OCI-LY1 (cell line): ENCODE results near the gene TULP3.

Experiments used
- EZH2 ChIP-seq: fragments of 200-600 bp; sonication (generic), shearing (Covaris generic); IDR thresholded peaks from 2 replicates; pipeline ENCODE4 v1.8.0; 2017; ENCODE audit warnings: borderline replicate concordance, mixed run types, mild to moderate bottlenecking, antibody characterized with exemption, low read length, moderate library complexity, mixed read lengths
- TF ChIP-seq, protein P1 (sequence below): fragments of 200-600 bp; sonication (generic), shearing (Covaris generic); IDR thresholded peaks from 2 replicates; pipeline ENCODE4 v1.5.1; 2017; ENCODE audit warnings: mild to moderate bottlenecking, antibody characterized with exemption, low read length, moderate library complexity, mixed read lengths

DNA sequence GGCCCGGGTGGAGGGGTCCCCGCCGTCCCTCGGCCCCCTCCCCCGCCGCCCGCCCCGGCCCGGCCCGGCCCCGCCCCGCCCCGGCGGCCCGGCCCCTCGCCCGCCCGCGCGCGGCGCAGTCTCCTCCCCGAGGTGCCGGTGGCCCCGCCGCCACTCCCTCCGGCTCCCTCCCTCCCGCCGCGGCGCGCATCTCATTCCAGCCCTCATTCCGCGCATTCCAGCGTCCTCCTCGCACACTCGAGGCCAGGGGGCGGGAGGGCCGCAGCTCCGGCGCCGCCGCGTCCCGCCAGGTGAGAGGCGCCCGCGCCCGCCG, 68.5 kb downstream of the TULP3 start, which contains the start of gene TEAD4:
- TF ChIP-seq, protein P1, sequence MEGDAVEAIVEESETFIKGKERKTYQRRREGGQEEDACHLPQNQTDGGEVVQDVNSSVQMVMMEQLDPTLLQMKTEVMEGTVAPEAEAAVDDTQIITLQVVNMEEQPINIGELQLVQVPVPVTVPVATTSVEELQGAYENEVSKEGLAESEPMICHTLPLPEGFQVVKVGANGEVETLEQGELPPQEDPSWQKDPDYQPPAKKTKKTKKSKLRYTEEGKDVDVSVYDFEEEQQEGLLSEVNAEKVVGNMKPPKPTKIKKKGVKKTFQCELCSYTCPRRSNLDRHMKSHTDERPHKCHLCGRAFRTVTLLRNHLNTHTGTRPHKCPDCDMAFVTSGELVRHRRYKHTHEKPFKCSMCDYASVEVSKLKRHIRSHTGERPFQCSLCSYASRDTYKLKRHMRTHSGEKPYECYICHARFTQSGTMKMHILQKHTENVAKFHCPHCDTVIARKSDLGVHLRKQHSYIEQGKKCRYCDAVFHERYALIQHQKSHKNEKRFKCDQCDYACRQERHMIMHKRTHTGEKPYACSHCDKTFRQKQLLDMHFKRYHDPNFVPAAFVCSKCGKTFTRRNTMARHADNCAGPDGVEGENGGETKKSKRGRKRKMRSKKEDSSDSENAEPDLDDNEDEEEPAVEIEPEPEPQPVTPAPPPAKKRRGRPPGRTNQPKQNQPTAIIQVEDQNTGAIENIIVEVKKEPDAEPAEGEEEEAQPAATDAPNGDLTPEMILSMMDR = no peak
- no peak for TF ChIP-seq EZH2
